ENCODE data around the gene PFDN1. TPM values are rescaled to one million over a fixed set of nuclear protein-coding genes. Genes with fewer than 3 reads are reported as not detected.

Gene PFDN1
- total and polyA plus RNA-seq, 9 of the 15 experiments (the other 6 are each of a cell fraction or from before 2014, with no cell fraction given) = 45.5 to 215 (median 78.0) TPM

GRCh38 chr5:140202078-140202477 lies 100.8 kb downstream of the PFDN1 start:
- H3K9me3 ChIP-seq (replicated peaks; ENCODE audit: control insufficient read depth, insufficient read depth, low read depth, low read length) = no peaks in the 10 kb centered on the region
- no peak overlapping the region for H3K27ac ChIP-seq (ENCODE audit: extremely low read depth, low read depth, low read length)
- WGBS (ENCODE audit: insufficient coverage, low coverage, missing lambda C conversion rate) = 52% methylated on average over 4 of the region's 4 CpGs
- ChIA-PET CTCF (ENCODE audit: low intra/inter-chr PET ratio) (no interaction called here), POLR2A (no interaction called here)
- no peak overlapping the region for H3K4me3 ChIP-seq
- in situ Hi-C loops (cut with MboI) (no loop called here), intact Hi-C loops (cut with micrococcal nuclease) (no loop called here)
- H3K9me1 ChIP-seq (ENCODE audit: control insufficient read depth, insufficient read depth, low read length) = no peaks in the 10 kb centered on the region
- H3K9ac ChIP-seq (ENCODE audit: insufficient read depth in 1 of 2, low read depth in 2 of 2, low read length in 2 of 2) = no peak overlapping the region
- no peak overlapping the region for H3K4me2 ChIP-seq (ENCODE audit: insufficient read depth, low read length)
- FAIRE-seq (no peak), DNase-seq (ENCODE audit: extremely low read depth in 1 of 4, low spot score in 3 of 4) (no peak), ATAC-seq (no peak)
- no peaks in the 10 kb centered on the region for H3K27me3 ChIP-seq (ENCODE audit: control insufficient read depth in 2 of 2, insufficient read depth in 2 of 2, low read length in 2 of 2)
- peak; percentile 52; the same call in 1 of the 2 replicates for TF ChIP-seq ATF3 (IDR thresholded peaks at IDR 0.05)
- TF ChIP-seq ATF3 (CRISPR knock-in tag; conservative IDR thresholded peaks at IDR 0.05) = no peak
- peak; percentile 71 for TF ChIP-seq FOSL1 (tag; conservative IDR thresholded peaks at IDR 0.05)
- no peak for TF ChIP-seq ZNF77 (CRISPR knock-in tag; IDR thresholded peaks at IDR 0.05)
- no peak for TF ChIP-seq GATA2 (CRISPR knock-in tag; IDR thresholded peaks at IDR 0.05)
- TF ChIP-seq POLR2AphosphoS5 (IDR thresholded peaks at IDR 0.05; ENCODE audit: control insufficient read depth, insufficient read depth, low read depth, low read length) = no peak
- no peaks in the 10 kb centered on the region; the same call in none of the 2 replicates for H4K20me1 ChIP-seq (replicated peaks; ENCODE audit: control insufficient read depth, insufficient read depth, low read length)
- peaks cover 49% of the 10 kb centered on the region; the same call in 2 of the 3 replicates for H3K36me3 ChIP-seq (ENCODE audit: control insufficient read depth, insufficient read depth, low read length)
- peaks cover 58% of the 10 kb centered on the region for H3K79me2 ChIP-seq (ENCODE audit: control insufficient read depth, insufficient read depth, low read length)
- BruUV-seq (replicated peaks) = no TSS peak
- no peak overlapping the region for H2AFZ ChIP-seq (ENCODE audit: low read depth, low read length)
- peaks cover 8 to 10% of the 10 kb centered on the region in 2 experiments; a peak in 3 of 5 replicates for H3K4me1 ChIP-seq (replicated peaks in 1 of 2; ENCODE audit: control insufficient read depth in 2 of 2, insufficient read depth in 2 of 2, low read length in 2 of 2)

Measured in K562 (cell line).